Activated CD4-positive, alpha-beta T cell treated with anti-CD3 and anti-CD28 coated beads for 36 hours (primary cell): ENCODE results near the gene TNFRSF12A. TPM values are rescaled to one million over a fixed set of nuclear protein-coding genes. Genes with fewer than 3 reads are reported as not detected.

ENCODE experiments used
- ATAC-seq: fragments of 200-7000 bp; cut with Tn5 transposase; one replicate; pipeline ENCODE4 v1.10.0; 2021; ENCODE audit warnings: mild to moderate bottlenecking, moderate library complexity
- CTCF ChIA-PET: fragments of 350-600 bp; sonication (Branson Sonifier 250); formaldehyde crosslinking; loops from one replicate; lab custom pipeline; 2021; ENCODE audit warnings: antibody characterized with exemption; lab: Charles Lee
- POLR2A ChIA-PET: fragments of 350-600 bp; sonication (Branson Sonifier 250); formaldehyde crosslinking; loops from one replicate; lab custom pipeline; 2021; ENCODE audit warnings: antibody characterized with exemption, inconsistent platforms; lab: Charles Lee
- DNase-seq: peaks from one replicate; pipeline ENCODE4 v3.0.0-alpha.2; 2020
- H3K27ac Mint-ChIP-seq: one replicate; pipeline ENCODE4 v1.8.0; 2021; ENCODE audit warnings: mixed read lengths
- H3K27me3 Mint-ChIP-seq: one replicate; pipeline ENCODE4 v1.8.0; 2021; ENCODE audit warnings: mixed read lengths
- H3K36me3 Mint-ChIP-seq: one replicate; pipeline ENCODE4 v1.8.0; 2021; ENCODE audit warnings: low read depth, mixed read lengths
- H3K4me1 Mint-ChIP-seq: one replicate; pipeline ENCODE4 v1.8.0; 2021; ENCODE audit warnings: mixed read lengths
- H3K4me3 Mint-ChIP-seq: one replicate; pipeline ENCODE4 v1.8.0; 2021; ENCODE audit warnings: mild to moderate bottlenecking, moderate library complexity, mixed read lengths
- H3K9me3 Mint-ChIP-seq: one replicate; pipeline ENCODE4 v1.8.0; 2021; ENCODE audit warnings: low read depth, mixed read lengths
- intact Hi-C, 2 experiments: fragments of 100-400 bp; cut with DNase I in 1 of 2; cut with micrococcal nuclease in 1 of 2; formaldehyde crosslinking; loops; one replicate each; pipeline versions ENCODE4 v1.14.2 to v1.15.1; 2022 to 2024; cut with DNase I, micrococcal nuclease
- total RNA-seq, 2 experiments: library from RNA; stranded (reverse); gene quantifications; one replicate each; pipeline ENCODE4 v1.2.3, GENCODE V29; 2021

Gene TNFRSF12A
- total RNA-seq, 2 experiments from 2014 or later, result 5.4 to 7.7 TPM

DNA sequence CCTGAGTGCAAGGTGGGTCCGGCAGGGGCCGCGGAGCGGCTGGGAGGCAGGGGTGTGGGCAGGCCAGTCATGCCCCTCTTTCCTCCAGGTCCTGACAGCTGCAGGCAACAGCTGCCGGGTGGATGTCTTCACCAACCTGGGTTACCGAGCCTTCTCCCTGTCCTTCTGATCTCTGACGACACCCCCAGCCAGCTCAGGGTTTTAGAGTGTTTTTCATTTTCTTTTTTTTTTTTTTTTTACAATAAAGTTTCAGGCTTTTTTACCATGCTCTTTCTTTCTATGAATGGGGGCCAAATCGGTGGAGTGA lies 7.3 kb downstream of the TNFRSF12A start:
- peaks cover 19% of the 10 kb centered on the region for H3K27me3 Mint-ChIP-seq
- DNase-seq (no peak), ATAC-seq (no peak)
- H3K4me3 Mint-ChIP-seq, result no peak overlapping the region
- H3K27ac Mint-ChIP-seq, result no peak overlapping the region
- H3K36me3 Mint-ChIP-seq, result peaks cover 14% of the 10 kb centered on the region
- no peaks in the 10 kb centered on the region for H3K9me3 Mint-ChIP-seq
- H3K4me1 Mint-ChIP-seq, result peaks cover 39% of the 10 kb centered on the region
- intact Hi-C loops, result no loop called here
- CTCF ChIA-PET, result interaction anchor here (0.6 to 9.6 kb wide), 18 partner anchors 8 to 157 kb away, joined by 3 to 130 read pairs (median 6); partner anchors contain the start of genes IL32, KREMEN2, TNFRSF12A and ZNF213
- POLR2A ChIA-PET, result no interaction called here

- H3K4me3 Mint-ChIP-seq, result no peak overlapping the region
- POLR2A ChIA-PET, result interaction anchor here (0.9 to 1.2 kb wide), 3 partner anchors 24 to 37 kb away, joined by 3 to 4 read pairs (median 3); partner anchors contain the start of gene IL32
- H3K27me3 Mint-ChIP-seq, result peaks cover 26% of the 10 kb centered on the region
- peak; percentile 95 for DNase-seq
- peaks cover 32% of the 10 kb centered on the region for H3K4me1 Mint-ChIP-seq
- H3K36me3 Mint-ChIP-seq, result peaks cover 14% of the 10 kb centered on the region
- H3K27ac Mint-ChIP-seq, result no peak overlapping the region
- intact Hi-C loops, result loop anchor here (1.0 to 2.0 kb wide), 4 partner anchors 25 to 276 kb away; partner anchors contain the start of genes PAQR4 (in 1 of the 2) and SRRM2 (in 1 of the 2)
- H3K9me3 Mint-ChIP-seq, result no peaks in the 10 kb centered on the region
- peak; percentile 45 for ATAC-seq
- CTCF ChIA-PET, result interaction anchor here (0.6 to 9.6 kb wide), 29 partner anchors 8 to 198 kb away, joined by 3 to 130 read pairs (median 5); partner anchors contain the start of genes CLDN6, IL32, KREMEN2 and TNFRSF12A
Measured at GRCh38 chr16:3027983-3028715, 8.0 kb downstream of the TNFRSF12A start.

GRCh38 chr16:3028716-3029319 lies 8.7 kb downstream of the TNFRSF12A start:
- no peaks in the 10 kb centered on the region for H3K9me3 Mint-ChIP-seq
- CTCF ChIA-PET, result interaction anchor here (0.6 to 9.6 kb wide), 31 partner anchors 9 to 168 kb away, joined by 3 to 130 read pairs (median 5); partner anchors contain the start of genes CLDN6, IL32, KREMEN2 and MMP25
- H3K27ac Mint-ChIP-seq, result peak overlapping the region; percentile 29
- DNase-seq, result peak; percentile 32
- no peak for ATAC-seq
- peaks cover 26% of the 10 kb centered on the region for H3K4me1 Mint-ChIP-seq
- peaks cover 14% of the 10 kb centered on the region for H3K36me3 Mint-ChIP-seq
- POLR2A ChIA-PET, result interaction anchor here (0.9 to 1.2 kb wide), 4 partner anchors 9 to 36 kb away, joined by 3 to 4 read pairs (median 3); partner anchors contain the start of genes IL32 and TNFRSF12A
- H3K4me3 Mint-ChIP-seq, result peak overlapping the region; percentile 67
- peaks cover 33% of the 10 kb centered on the region for H3K27me3 Mint-ChIP-seq
- intact Hi-C loops, result loop anchor here (1.0 to 2.0 kb wide), 5 partner anchors 26 to 277 kb away; partner anchors contain the start of genes PAQR4 (in 1 of the 2) and SRRM2 (in 1 of the 2)

GRCh38 chr16:3029491-3030221 lies 9.5 kb downstream of the TNFRSF12A start:
- intact Hi-C loops, result loop anchor here in 1 of 2 experiments (1.0 to 2.0 kb wide), 2 partner anchors 61 to 71 kb away; partner anchors contain the start of gene PAQR4
- H3K36me3 Mint-ChIP-seq, result peaks cover 12% of the 10 kb centered on the region
- peaks cover 37% of the 10 kb centered on the region for H3K27me3 Mint-ChIP-seq
- H3K9me3 Mint-ChIP-seq, result no peaks in the 10 kb centered on the region
- peaks cover 23% of the 10 kb centered on the region for H3K4me1 Mint-ChIP-seq
- CTCF ChIA-PET, result interaction anchor here (0.7 to 9.6 kb wide), 17 partner anchors 9 to 153 kb away, joined by 3 to 130 read pairs (median 5); partner anchors contain the start of genes IL32, MMP25 and TNFRSF12A
- peak; percentile 69 for ATAC-seq
- H3K27ac Mint-ChIP-seq, result peak overlapping the region; percentile 65
- DNase-seq, result peak; percentile 85
- POLR2A ChIA-PET, result interaction anchor here (1.2 to 1.6 kb wide), 2 partner anchors 10 to 22 kb away, joined by 3 read pairs; partner anchors contain the start of gene TNFRSF12A
- H3K4me3 Mint-ChIP-seq, result peak overlapping the region; percentile 67

GRCh38 chr16:3030222-3031212 lies 10.3 kb downstream of the TNFRSF12A start:
- Mint-ChIP-seq H3K27me3 (peaks cover 42% of the 10 kb centered on the region), H3K4me3 (peak overlapping the region; percentile 67), H3K4me1 (peaks cover 20% of the 10 kb centered on the region), H3K27ac (no peak overlapping the region), H3K9me3 (no peaks in the 10 kb centered on the region), H3K36me3 (peaks cover 12% of the 10 kb centered on the region)
- intact Hi-C loops, result no loop called here
- ATAC-seq (no peak), DNase-seq (no peak)
- POLR2A ChIA-PET, result interaction anchor here (1.6 kb wide), 1 partner anchor 21 kb away, joined by 3 read pairs; no protein-coding TSS in a partner anchor
- CTCF ChIA-PET, result interaction anchor here (0.6 to 9.6 kb wide), 23 partner anchors 9 to 661 kb away, joined by 3 to 130 read pairs (median 5); partner anchors contain the start of genes HCFC1R1, IL32, KREMEN2 and MMP25

- DNase-seq, result no peak
- no peak for ATAC-seq
- H3K9me3 Mint-ChIP-seq, result no peaks in the 10 kb centered on the region
- intact Hi-C loops, result no loop called here
- H3K27me3 Mint-ChIP-seq, result peaks cover 54% of the 10 kb centered on the region
- peaks cover 26% of the 10 kb centered on the region for H3K4me1 Mint-ChIP-seq
- H3K27ac Mint-ChIP-seq, result no peak overlapping the region
- no peaks in the 10 kb centered on the region for H3K36me3 Mint-ChIP-seq
- H3K4me3 Mint-ChIP-seq, result no peak overlapping the region
- POLR2A ChIA-PET, result interaction anchor here (0.9 kb wide), 1 partner anchor 92 kb away, joined by 4 read pairs; no protein-coding TSS in a partner anchor
- CTCF ChIA-PET, result interaction anchor here (0.9 to 9.6 kb wide), 8 partner anchors 11 to 135 kb away, joined by 3 to 130 read pairs (median 27); partner anchors contain the start of genes HCFC1R1, MMP25 and TNFRSF12A
Measured at GRCh38 chr16:3032624-3033023, 12.5 kb downstream of the TNFRSF12A start.

DNA sequence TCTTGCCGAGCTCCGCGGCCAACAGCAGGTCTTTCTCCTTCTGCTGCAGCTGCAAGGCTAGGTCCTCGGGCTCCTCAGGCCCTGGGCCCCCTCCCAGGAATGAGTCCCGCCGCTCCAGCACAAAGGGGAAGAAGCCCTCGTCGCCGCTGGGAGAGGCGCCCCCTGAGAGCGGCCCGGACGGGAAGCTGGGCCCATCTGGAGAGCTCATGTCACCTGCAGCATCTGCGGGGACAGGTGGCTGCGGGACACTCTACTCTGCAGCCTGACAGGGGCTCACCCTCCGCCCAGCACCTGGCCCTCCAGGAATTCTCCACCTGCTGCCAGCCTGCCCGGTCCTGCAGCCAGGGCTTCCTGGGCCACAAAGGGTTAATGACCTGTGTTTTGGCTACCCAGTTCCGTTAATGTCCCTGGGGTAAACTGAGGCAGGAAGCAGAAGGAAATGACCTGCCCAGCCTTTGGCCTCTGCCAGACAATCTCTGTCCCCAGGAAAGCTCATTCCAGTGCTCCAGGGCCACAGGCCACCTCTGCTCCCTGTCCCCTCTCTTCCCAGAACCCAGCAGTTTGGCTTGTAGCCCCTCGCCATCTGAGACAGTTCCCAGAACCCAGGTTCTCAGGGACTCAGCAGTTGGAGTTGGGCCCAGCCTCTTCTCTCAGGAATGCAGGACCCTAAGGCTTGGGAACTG lies 15.3 kb downstream of the TNFRSF12A start:
- no peak for ATAC-seq
- intact Hi-C loops, result no loop called here
- no peak for DNase-seq
- H3K36me3 Mint-ChIP-seq, result no peaks in the 10 kb centered on the region
- ChIA-PET POLR2A (interaction anchor here (0.9 kb wide), 1 partner anchor 9 kb away, joined by 4 read pairs; no protein-coding TSS in a partner anchor), CTCF (interaction anchor here (0.9 to 9.6 kb wide), 9 partner anchors 10 to 124 kb away, joined by 3 to 130 read pairs (median 4); no protein-coding TSS in a partner anchor)
- no peak overlapping the region for H3K27ac Mint-ChIP-seq
- H3K4me3 Mint-ChIP-seq, result no peak overlapping the region
- no peaks in the 10 kb centered on the region for H3K9me3 Mint-ChIP-seq
- peaks cover 61% of the 10 kb centered on the region for H3K27me3 Mint-ChIP-seq
- H3K4me1 Mint-ChIP-seq, result peaks cover 7% of the 10 kb centered on the region

DNA sequence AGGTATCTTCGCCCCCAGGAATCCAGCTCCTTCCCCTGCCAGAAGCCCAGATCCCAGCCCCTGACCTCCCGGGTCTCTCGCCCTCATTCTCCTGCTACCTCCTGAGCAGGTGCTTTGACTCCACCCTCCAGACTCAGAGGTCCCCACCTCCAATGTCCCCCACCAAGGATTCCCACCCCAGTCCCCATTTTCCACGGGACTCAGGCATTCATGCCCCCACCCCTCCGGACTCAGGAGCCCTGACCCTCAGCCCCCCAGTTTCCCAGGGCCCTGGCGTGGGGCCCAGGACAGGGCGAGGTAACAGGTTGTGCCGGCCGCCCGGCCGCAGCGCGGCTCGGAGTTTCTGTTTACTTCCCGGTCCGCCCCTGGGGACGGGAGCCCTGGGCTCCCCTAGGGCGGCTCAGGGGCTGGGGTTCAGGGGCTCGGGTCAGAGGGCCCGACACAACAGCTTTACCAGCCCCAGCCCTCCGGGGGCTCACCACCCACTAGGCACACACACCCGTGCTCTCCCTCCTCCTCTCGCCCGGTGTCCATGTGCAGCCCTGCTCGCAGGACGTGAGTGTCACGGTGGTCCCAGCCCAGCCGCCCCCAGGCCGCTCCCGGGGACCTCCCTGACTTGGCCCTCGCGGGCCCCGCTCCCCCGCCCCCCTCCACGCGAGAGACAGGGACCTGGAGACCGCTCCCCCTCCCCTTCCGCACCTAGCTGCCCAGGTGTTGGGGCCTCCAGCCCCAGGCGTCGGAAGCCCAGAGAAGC lies 16.0 kb downstream of the TNFRSF12A start:
- no peak overlapping the region for H3K27ac Mint-ChIP-seq
- POLR2A ChIA-PET, result interaction anchor here (0.9 kb wide), 1 partner anchor 8 kb away, joined by 4 read pairs; no protein-coding TSS in a partner anchor
- peaks cover 57% of the 10 kb centered on the region for H3K27me3 Mint-ChIP-seq
- H3K36me3 Mint-ChIP-seq, result no peaks in the 10 kb centered on the region
- H3K9me3 Mint-ChIP-seq, result no peaks in the 10 kb centered on the region
- intact Hi-C loops, result no loop called here
- ATAC-seq (no peak), DNase-seq (no peak)
- H3K4me1 Mint-ChIP-seq, result peaks cover 7% of the 10 kb centered on the region
- CTCF ChIA-PET, result interaction anchor here (1.0 to 9.6 kb wide), 3 partner anchors 33 to 96 kb away, joined by 4 to 130 read pairs (median 104); no protein-coding TSS in a partner anchor
- H3K4me3 Mint-ChIP-seq, result no peak overlapping the region
